PFSK-1 (cell line): ENCODE data around the gene HLA-E. TPM values are rescaled to one million over a fixed set of nuclear protein-coding genes. Genes with fewer than 3 reads are reported as not detected.

Source experiments
- FOXP2 ChIP-seq: optimal IDR thresholded peaks from 2 replicates; pipeline ENCODE3; 2011; ENCODE audit warnings: borderline replicate concordance, control low read depth, inconsistent platforms; ENCODE audit not compliant: insufficient read depth; ENCODE audit errors: extremely low read length, extremely low read depth
- POLR2AphosphoS5 ChIP-seq: IDR thresholded peaks from 2 replicates; pipeline ENCODE4 v1.6.1; 2012; ENCODE audit warnings: low read depth, mild to moderate bottlenecking, control low read depth, low read length, moderate library complexity
- REST ChIP-seq, 2 experiments: IDR thresholded peaks; 2 replicates each; pipeline versions ENCODE4 v1.6.1 to v1.8.0; 2011 to 2012; ENCODE audit warnings: low read depth in 2 of 2, low read length in 2 of 2, control low read depth in 1 of 2, inconsistent platforms in 1 of 2, mild to moderate bottlenecking in 1 of 2, moderate library complexity in 1 of 2; ENCODE audit not compliant: insufficient read depth in 1 of 2
- SIN3A ChIP-seq: IDR thresholded peaks from 2 replicates; pipeline ENCODE4 v1.6.1; 2012; ENCODE audit warnings: mild to moderate bottlenecking, low read length, moderate library complexity, borderline replicate concordance; ENCODE audit not compliant: insufficient read depth
- TAF1 ChIP-seq: IDR thresholded peaks from 2 replicates; pipeline ENCODE4 v1.6.1; 2012; ENCODE audit warnings: low read length, control low read depth, borderline replicate concordance; ENCODE audit not compliant: insufficient read depth
- polyA plus RNA-seq: library from polyadenylated mRNA; unstranded; fragments of >200 nt; gene quantifications from one replicate; pipeline ENCODE4 v1.2.1, GENCODE V29; 2012; ENCODE audit warnings: low read depth, missing spikeins; ENCODE audit not compliant: insufficient read length

Gene HLA-E
- polyA plus RNA-seq = 93.5 TPM

- TF ChIP-seq REST (IDR thresholded peaks at IDR 0.05; ENCODE audit: insufficient read depth in 1 of 2, low read depth in 2 of 2, low read length in 2 of 2) (no peak), SIN3A (no peak), POLR2AphosphoS5 (peak; percentile 99), FOXP2 (no peak), TAF1 (peak; percentile 95; the same call in 1 of the 2 replicates)
These were observed at the start of gene HLA-E for GRCh38 chr6:30489081-30490025. TSS of gene HLA-E (plus strand) at chr6:30489509. CDS start at chr6:30489532, 23 bp downstream.

GRCh38 chr6:30441171-30441570 lies 48.1 kb upstream of the HLA-E start:
- TF ChIP-seq FOXP2 (no peak), POLR2AphosphoS5 (no peak), REST (IDR thresholded peaks at IDR 0.05; ENCODE audit: insufficient read depth in 1 of 2, low read depth in 2 of 2, low read length in 2 of 2) (no peak), TAF1 (no peak), SIN3A (no peak)

- TF ChIP-seq TAF1 = no peak
These were observed 45.5 kb upstream of the HLA-E start for GRCh38 chr6:30443657-30444450.

- TF ChIP-seq REST (IDR thresholded peaks at IDR 0.05; ENCODE audit: insufficient read depth in 1 of 2, low read depth in 2 of 2, low read length in 2 of 2) (no peak), FOXP2 (no peak), POLR2AphosphoS5 (no peak), SIN3A (no peak), TAF1 (no peak)
These were observed 44.9 kb upstream of the HLA-E start for GRCh38 chr6:30444451-30444742.

GRCh38 chr6:30446259-30446658 lies 43.0 kb upstream of the HLA-E start:
- no peak for TF ChIP-seq REST (IDR thresholded peaks at IDR 0.05; ENCODE audit: insufficient read depth in 1 of 2, low read depth in 2 of 2, low read length in 2 of 2)
- TF ChIP-seq FOXP2 = no peak
- no peak for TF ChIP-seq POLR2AphosphoS5
